ENCODE results near the gene CFAP99. TPM values are rescaled to one million over a fixed set of nuclear protein-coding genes. Genes with fewer than 3 reads are reported as not detected.

CFAP99 gene
- total and polyA plus RNA-seq, 9 of the 15 experiments (the other 6 are each of a cell fraction or from before 2014, with no cell fraction given) = 0.07 to 0.18 (median 0.09) TPM; not detected in 6

GRCh38 chr4:2441393-2442174 is 22.8 kb downstream of the CFAP99 start (continued):
- TF ChIP-seq BCLAF1 (IDR thresholded peaks at IDR 0.05; ENCODE audit: borderline replicate concordance in 1 of 2, control insufficient read depth in 1 of 2, low read depth in 2 of 2, low read length in 1 of 2) = no peak
- TF ChIP-seq ZNF639 (CRISPR knock-in tag; conservative IDR thresholded peaks at IDR 0.05 in 1 of 2, IDR thresholded peaks at IDR 0.05 in 1 of 2) = no peak
- TF ChIP-seq ZNF41 (CRISPR knock-in tag; conservative IDR thresholded peaks at IDR 0.05) = no peak
- TF ChIP-seq NR2C2 (CRISPR knock-in tag; IDR thresholded peaks at IDR 0.05) = 0 out of 2 replicates have a peak, but pooled peaks have one; percentile 23
- no peak for TF ChIP-seq NR2C2 (tag; IDR thresholded peaks at IDR 0.05)
- TF ChIP-seq HMBOX1 (IDR thresholded peaks at IDR 0.05) = no peak
- TF ChIP-seq SIN3A (IDR thresholded peaks at IDR 0.05; ENCODE audit: borderline replicate concordance in 2 of 2, control insufficient read depth in 1 of 2, low read depth in 2 of 2, low read length in 2 of 2) = no peak
- no peak for TF ChIP-seq HLTF (IDR thresholded peaks at IDR 0.05)
- no peak for TF ChIP-seq MITF (IDR thresholded peaks at IDR 0.05)
- TF ChIP-seq HMG20B (CRISPR knock-in tag; IDR thresholded peaks at IDR 0.05) = no peak
- peak; percentile 65; the same call in 1 of the 2 replicates for TF ChIP-seq KLF13 (tag; IDR thresholded peaks at IDR 0.05; ENCODE audit: borderline replicate concordance, low read depth)
- TF ChIP-seq SP1 (CRISPR knock-in tag; IDR thresholded peaks at IDR 0.05) = peak; percentile 93
- TF ChIP-seq PKNOX1 (IDR thresholded peaks at IDR 0.05) = no peak
- no peak for TF ChIP-seq SMAD2 (IDR thresholded peaks at IDR 0.05; ENCODE audit: low read depth, low read length)
- no peak for TF ChIP-seq KLF10 (CRISPR knock-in tag; IDR thresholded peaks at IDR 0.05)
- no peak for TF ChIP-seq RAD51 (IDR thresholded peaks at IDR 0.05; ENCODE audit: borderline replicate concordance, low read depth)
- no peak for TF ChIP-seq RBM22 (IDR thresholded peaks at IDR 0.05; ENCODE audit: low read depth, low read length, poor library complexity, severe bottlenecking)
- TF ChIP-seq MXI1 (IDR thresholded peaks at IDR 0.05; ENCODE audit: low read depth, low read length) = no peak
- TF ChIP-seq ZNF324 (CRISPR knock-in tag; IDR thresholded peaks at IDR 0.05) = no peak

Measured in K562 (cell line).